NCI-H128 (cell line): ENCODE data around the gene EIF4E.
"Not testable (repeated sequence)": the region's sequence is repeated elsewhere in the genome, so short reads cannot be mapped to it uniquely, and the experiment has no call there.

Experiments used
- DNase-seq: peaks from one replicate; lab custom pipeline; 2025; ENCODE audit not compliant: unreplicated experiment; lab: John Stamatoyannopoulos, UW

Gene EIF4E

GRCh38 chr4:98886382-98886781 lies 42.6 kb downstream of the EIF4E start:
- DNase-seq, result not testable (repeated sequence)

GRCh38 chr4:98880884-98881283 lies 48.0 kb downstream of the EIF4E start:
- DNase-seq, result not testable (repeated sequence)

- DNase-seq, result no peak
Measured at GRCh38 chr4:98879515-98879914, 49.4 kb downstream of the EIF4E start.

- no peak for DNase-seq
Measured at GRCh38 chr4:98873059-98873458, 55.9 kb downstream of the EIF4E start.

- DNase-seq, result not testable (repeated sequence)
Measured at GRCh38 chr4:98872120-98872906, 56.6 kb downstream of the EIF4E start.

DNA sequence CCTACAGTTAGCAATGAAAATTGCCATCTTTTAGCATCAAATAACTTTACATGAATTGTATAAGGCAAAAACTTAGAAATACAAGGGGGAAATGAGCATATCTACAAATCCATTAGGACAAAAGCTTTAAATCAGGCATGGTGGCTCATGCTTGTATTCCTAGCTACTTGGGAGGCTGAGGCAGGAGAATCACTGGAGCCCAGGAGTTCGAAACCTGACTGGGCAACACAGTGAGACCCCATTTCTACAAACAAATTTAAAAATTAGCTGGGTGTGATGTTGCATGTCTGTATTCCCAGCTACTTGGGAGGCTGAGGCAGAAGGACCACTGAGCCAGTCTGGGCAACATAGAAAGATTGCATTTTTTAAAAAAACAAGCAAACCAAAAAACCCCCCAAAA lies 61.3 kb downstream of the EIF4E start:
- DNase-seq, result no peak

- no peak for DNase-seq
Measured at GRCh38 chr4:98865059-98865458, 63.9 kb downstream of the EIF4E start.

GRCh38 chr4:98864560-98864959 lies 64.4 kb downstream of the EIF4E start:
- no peak for DNase-seq

GRCh38 chr4:98862371-98862770 lies 66.6 kb downstream of the EIF4E start:
- DNase-seq, result no peak

DNA sequence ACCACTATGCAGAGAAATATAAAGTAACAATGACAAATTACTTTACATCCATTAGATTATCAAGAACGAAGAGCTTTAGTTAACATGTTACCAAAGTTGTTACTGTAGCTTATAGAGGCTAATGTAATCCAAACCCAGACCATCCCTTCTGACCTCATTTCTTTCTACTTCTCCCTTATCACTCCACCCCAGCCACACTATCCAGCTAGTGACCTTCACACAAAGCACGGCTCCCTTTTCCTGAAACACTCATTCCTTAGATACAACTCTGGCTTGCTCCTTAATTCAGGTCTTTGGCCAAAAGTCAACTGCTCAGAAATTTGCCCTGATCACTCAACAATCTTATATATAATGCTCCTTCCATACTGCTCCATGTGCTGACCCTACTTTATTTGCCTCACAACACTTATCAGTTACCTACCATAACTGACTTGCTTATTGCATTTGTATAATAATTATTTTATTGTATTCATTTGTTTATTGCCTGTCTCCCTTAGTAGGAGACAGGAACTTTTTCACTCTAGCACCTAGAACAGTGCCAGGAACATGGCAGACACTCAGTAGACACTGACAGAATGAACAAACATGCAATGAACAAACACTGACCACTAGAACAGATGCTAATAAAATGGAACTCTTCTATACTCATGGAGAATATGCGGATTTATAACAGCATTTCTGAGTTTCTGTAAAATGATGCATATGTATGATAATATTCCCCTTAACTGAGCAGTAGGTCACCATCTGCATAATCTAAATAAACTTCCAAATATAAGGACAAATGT lies 67.6 kb downstream of the EIF4E start:
- DNase-seq, result no peak

DNA sequence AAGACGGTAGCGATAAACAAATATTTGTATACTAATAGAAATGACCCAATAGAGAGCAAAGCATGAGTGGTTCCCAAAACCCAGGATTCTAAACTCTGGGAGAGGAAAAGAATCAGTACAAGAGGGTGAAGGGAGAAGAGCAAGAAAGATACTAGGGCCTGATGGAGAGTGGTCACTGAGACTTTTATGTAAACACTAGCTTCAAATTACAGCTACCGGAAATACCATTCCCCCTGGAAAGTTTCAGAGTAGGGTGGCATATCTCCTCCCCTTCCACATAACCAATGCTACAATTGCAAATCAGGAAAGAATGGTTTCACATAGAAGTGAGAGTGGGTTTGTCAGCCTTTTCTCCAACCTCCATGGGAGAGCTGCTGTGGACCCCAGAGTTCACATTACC lies 77.1 kb downstream of the EIF4E start:
- DNase-seq, result no peak

DNA sequence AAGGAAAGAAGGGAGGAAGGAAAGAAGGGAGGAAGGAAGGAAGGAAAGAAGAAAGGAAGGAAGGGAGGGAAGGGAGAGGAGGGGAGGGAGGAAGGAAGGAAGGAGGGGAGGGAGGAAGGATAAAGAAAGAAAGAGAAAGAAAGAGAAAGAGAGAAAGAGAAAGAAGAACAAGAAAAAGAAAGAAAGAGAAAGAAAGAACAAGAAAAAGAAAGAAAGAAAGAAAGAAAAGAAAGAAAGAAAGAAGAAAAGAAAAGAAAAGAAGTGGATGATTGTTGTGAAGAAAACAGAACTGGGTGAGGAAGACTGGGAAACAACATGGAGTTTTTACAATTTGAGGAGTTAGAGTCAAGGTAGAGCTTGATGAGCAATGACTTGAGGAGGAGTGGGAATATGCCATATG lies 78.0 kb downstream of the EIF4E start:
- DNase-seq, result no peak

- DNase-seq, result no peak
Measured at GRCh38 chr4:98848448-98848847, 80.5 kb downstream of the EIF4E start.

DNA sequence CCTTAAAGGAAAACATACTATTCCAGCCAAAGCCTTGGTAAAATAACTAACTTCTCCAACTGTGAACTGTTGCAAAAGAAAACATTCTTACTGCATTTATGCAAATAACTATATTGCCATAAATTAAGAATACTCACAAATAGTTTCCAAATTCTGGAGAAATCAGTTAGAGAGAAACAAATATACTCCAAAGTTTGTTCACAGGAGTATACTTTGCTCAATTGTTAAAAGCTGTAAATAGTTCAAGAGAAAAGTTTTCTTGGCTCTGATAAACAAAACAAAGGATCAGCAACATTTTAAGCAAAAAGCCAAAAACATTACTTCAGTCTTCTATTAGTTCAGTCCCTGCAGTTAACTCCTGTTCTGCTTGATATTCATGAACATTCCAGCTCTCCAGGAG lies 83.0 kb downstream of the EIF4E start:
- no peak for DNase-seq

DNA sequence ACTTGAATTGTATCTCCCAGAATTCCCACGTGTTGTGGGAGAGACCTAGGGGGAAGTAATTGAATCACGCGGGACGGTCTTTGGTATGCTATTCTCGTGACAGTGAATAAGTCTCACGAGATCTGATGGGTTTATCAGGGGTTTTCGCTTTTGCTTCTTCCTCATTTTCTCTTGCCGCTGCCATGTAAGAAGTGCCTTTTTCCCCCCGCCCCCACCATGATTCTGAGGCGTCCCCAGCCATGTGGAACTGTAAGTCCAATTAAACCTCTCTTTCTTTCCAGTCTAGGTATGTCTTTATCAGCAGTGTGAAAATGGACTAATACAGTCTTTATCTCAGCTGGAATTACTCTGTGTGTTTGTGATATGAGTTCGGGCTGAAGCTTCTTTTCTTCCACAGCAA lies 86.0 kb downstream of the EIF4E start:
- DNase-seq, result not testable (repeated sequence)

DNA sequence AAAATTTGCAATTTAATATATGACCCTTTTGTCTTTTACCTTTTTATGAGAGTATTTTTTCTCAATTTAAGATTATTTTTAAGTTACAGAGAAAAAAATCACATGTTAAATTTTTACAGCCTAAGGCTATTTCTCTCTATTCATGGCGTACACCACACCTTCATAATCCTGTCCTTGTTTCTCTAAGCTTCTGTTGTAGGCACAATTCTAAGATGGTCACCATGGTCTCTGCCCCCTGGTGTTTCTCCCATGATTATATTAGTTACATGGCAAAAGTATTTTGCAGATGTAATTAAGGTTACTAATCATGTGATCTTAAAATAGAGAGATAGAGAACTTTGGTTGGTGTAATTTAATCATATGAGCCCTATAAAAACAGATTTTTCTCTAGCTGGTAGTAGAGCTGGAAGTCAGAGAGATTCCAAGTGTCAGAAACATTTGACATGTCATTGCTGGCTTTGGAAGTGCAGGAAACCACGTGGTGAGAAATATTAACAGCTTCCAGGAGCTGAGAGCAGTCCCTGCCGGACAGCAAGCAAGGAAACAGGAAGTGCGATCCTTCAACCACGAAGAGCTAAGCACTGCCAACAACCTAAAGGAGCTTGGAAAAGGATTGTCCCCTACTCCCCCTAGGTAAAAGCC lies 89.8 kb downstream of the EIF4E start:
- DNase-seq, result no peak

DNA sequence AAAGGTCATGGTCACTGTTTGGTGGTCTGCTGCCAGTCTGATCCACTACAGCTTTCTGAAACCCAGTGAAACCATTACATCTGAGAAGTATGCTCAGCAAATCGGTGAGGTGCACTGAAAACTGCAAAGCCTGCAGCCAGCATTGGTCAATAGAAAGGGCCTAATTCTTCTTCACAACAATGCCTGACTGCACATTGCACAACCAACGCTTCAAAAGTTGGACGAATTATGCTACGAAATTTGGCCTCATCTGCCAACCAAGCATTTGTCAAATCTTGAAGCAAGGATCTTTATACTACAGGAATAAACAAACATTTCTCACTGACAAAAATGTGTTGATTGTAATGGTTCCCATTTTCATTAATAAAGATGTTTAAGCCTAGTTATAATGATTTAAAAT lies 90.4 kb downstream of the EIF4E start:
- no peak for DNase-seq

DNA sequence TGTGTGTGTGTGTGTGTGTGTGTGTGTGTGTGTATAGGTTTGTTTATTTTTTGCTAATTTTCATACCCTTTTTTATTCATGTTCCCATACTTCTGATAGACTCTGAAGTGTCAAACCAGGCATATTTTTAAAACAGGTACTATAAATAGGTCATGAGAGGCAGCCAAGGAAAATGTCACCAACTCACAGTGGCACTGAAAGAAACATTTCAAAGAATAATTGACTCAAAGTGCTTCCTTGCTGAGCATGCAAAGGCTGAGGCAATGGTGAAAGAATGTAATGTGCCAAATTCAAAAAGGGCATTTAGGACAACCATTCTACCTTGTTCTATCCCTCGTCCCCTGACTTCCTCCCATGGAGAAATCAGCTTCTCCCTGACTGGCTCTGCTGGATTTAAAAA lies 95.5 kb downstream of the EIF4E start:
- no peak for DNase-seq

DNA sequence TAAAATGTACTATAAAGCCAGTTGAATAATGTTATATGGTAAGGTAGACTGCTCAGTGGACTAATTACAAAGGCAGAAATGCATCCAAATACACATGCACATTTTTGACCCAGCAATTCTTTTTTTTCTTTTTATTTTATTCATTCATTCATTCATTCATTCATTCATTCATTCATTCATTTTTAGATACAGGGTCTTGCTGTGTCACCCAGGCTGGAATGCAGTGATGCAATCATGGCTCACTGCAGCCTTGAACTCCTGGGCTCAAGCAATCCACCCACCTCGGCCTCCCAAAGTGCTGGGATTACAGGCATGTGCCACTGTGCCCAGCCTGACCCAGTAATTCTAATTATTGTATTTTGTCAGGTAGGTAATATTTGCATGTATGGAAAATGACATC lies 97.9 kb downstream of the EIF4E start:
- DNase-seq, result not testable (repeated sequence)
